ENCODE data around the gene NKAP. TPM values are rescaled to one million over a fixed set of nuclear protein-coding genes. Genes with fewer than 3 reads are reported as not detected.
A peak's percentile ranks its signal among the peaks of the same experiment; 100 is the strongest.

Gene NKAP
- total RNA-seq, 3 donors from 2014 or later: 5.2 to 7.1 (median 7.0) TPM

GRCh38 chrX:119871599-119872395, 71.8 kb downstream of the NKAP start, which contains the start of the genes NDUFA1 and RNF113A:
NDUFA1 (plus strand) TSS chrX:119871832; CDS start chrX:119871912, 80 bp downstream.
RNF113A (minus strand) TSS chrX:119871733; CDS start chrX:119871613, 120 bp downstream.
- DNase-seq (peak; percentile 86 to 94 (median 91)), ATAC-seq (peak; percentile 98)
- no peaks in the 10 kb centered on the region for H3K36me3 ChIP-seq (ENCODE audit: low read depth)
- peak within 1 kb of the TSS; percentile 56 for H3K4me3 ChIP-seq
- no peaks in the 10 kb centered on the region for H3K9me3 ChIP-seq
- TF ChIP-seq CTCF (IDR thresholded peaks at IDR 0.05): no peak
- H3K4me1 ChIP-seq (ENCODE audit: low read depth): no peaks in the 10 kb centered on the region
- intact Hi-C loops (cut with DNase I, micrococcal nuclease): no loop called here

- DNase-seq (no peak), ATAC-seq (peak; percentile 60)
- TF ChIP-seq CTCF (IDR thresholded peaks at IDR 0.05): no peak
- Histone ChIP-seq H3K4me3 (peak overlapping the region; percentile 56), H3K4me1 (ENCODE audit: low read depth) (no peaks in the 10 kb centered on the region), H3K9me3 (no peaks in the 10 kb centered on the region), H3K36me3 (ENCODE audit: low read depth) (no peaks in the 10 kb centered on the region)
- intact Hi-C loops (cut with DNase I, micrococcal nuclease): no loop called here
Observed at GRCh38 chrX:119871245-119871598, 72.3 kb downstream of the NKAP start.

Other genes with a start within 250 kb of the NKAP start
- 1 to 10 TPM; 1.4 to 2.7 (median 2.1) TPM for gene SOWAHD, start 185.2 kb downstream of the NKAP start, total RNA-seq
- 1,000 to 10,000 TPM; 1,241 to 1,374 (median 1,261) TPM for gene RPL39, start 152.1 kb downstream of the NKAP start, total RNA-seq
- gene UPF3B, start 90.8 kb downstream of the NKAP start, total RNA-seq: 10 to 100 TPM in 1 of 3 donors, 1 to 10 TPM in 2; 7.2 to 11.1 (median 8.8) TPM
- 10 to 100 TPM; 12.2 to 13.5 (median 12.6) TPM for gene RNF113A, start 72.0 kb downstream of the NKAP start, total RNA-seq
- gene NDUFA1, start 71.9 kb downstream of the NKAP start, total RNA-seq: 100 to 1,000 TPM; 157 to 191 (median 187) TPM
- not detected for gene AKAP14, start 47.9 kb downstream of the NKAP start, total RNA-seq
- gene RHOXF2B, start 133.9 kb upstream of the NKAP start, total RNA-seq: not detected
- under 1 TPM in 1 of 3 donors, not detected in 2; 0.66 TPM for gene RHOXF1, start 172.2 kb upstream of the NKAP start, total RNA-seq
- not detected for gene RHOXF2, start 214.9 kb upstream of the NKAP start, total RNA-seq